NT2/D1 (cell line): ENCODE data around the gene ANKRD12.
"Not testable (repeated sequence)": the region's sequence is repeated elsewhere in the genome, so short reads cannot be mapped to it uniquely, and the experiment has no call there.

Experiments
- DNase-seq: peaks from one replicate; pipeline ENCODE4 v3.0.0-alpha.2; 2011; ENCODE audit warnings: low read depth, low spot score
- H3K27me3 ChIP-seq: 2 replicates; pipeline ENCODE4 v1.6.0; 2011; ENCODE audit warnings: mild to moderate bottlenecking; ENCODE audit not compliant: insufficient read length, insufficient read depth
- H3K36me3 ChIP-seq: 2 replicates; pipeline ENCODE4 v1.6.1; 2011; ENCODE audit warnings: mild to moderate bottlenecking, low read length, mixed read lengths; ENCODE audit not compliant: insufficient read depth, insufficient read length
- H3K4me1 ChIP-seq: 2 replicates; pipeline ENCODE4 v1.5.1; 2011; ENCODE audit not compliant: insufficient read depth, insufficient read length
- H3K4me3 ChIP-seq: 2 replicates; pipeline ENCODE4 v1.5.1; 2011; ENCODE audit warnings: low read depth; ENCODE audit not compliant: insufficient read length
- H3K9ac ChIP-seq: 2 replicates; pipeline ENCODE4 v1.6.0; 2011; ENCODE audit warnings: low read depth; ENCODE audit not compliant: insufficient read length
- H3K9me3 ChIP-seq: 2 replicates; pipeline ENCODE4 v1.5.1; 2011; ENCODE audit warnings: mild to moderate bottlenecking, low read length; ENCODE audit not compliant: insufficient read depth
- SUZ12 ChIP-seq: IDR thresholded peaks from 2 replicates; pipeline ENCODE4 v1.6.1; 2011; ENCODE audit not compliant: insufficient read length, insufficient read depth; ENCODE audit errors: extremely low read depth
- YY1 ChIP-seq: IDR thresholded peaks from 2 replicates; pipeline ENCODE4 v1.6.1; 2011; ENCODE audit not compliant: insufficient read length, insufficient read depth
- ZNF274 ChIP-seq: IDR thresholded peaks from 2 replicates; pipeline ENCODE4 v1.6.1; 2011; ENCODE audit warnings: mild to moderate bottlenecking, low read depth, low read length

Gene ANKRD12

DNA sequence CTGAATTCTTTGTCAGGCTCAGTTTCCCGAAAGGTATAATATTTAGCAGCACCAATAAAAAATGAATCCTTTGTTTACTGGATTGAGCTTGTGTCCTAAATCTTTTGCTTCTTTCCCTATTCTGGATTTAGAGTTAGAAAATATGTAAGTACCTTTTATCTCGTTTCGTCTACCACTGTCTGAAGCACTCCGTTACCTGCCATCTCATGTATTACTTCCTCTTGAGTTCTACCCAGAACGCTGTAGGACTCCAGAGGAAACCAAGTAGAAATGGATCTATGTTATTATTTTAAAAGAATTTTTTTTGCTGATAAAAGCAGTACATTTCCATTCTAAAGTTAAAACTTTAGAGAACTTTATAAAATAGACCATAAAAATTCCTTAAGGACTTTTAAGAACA lies 13.5 kb downstream of the ANKRD12 start:
- TF ChIP-seq ZNF274 = no peak
- TF ChIP-seq SUZ12 = no peak
- Histone ChIP-seq H3K9me3 (no peaks in the 10 kb centered on the region), H3K36me3 (no peaks in the 10 kb centered on the region), H3K4me1 (no peaks in the 10 kb centered on the region), H3K27me3 (no peaks in the 10 kb centered on the region), H3K4me3 (no peak overlapping the region), H3K9ac (no peak overlapping the region)
- no peak for DNase-seq

DNA sequence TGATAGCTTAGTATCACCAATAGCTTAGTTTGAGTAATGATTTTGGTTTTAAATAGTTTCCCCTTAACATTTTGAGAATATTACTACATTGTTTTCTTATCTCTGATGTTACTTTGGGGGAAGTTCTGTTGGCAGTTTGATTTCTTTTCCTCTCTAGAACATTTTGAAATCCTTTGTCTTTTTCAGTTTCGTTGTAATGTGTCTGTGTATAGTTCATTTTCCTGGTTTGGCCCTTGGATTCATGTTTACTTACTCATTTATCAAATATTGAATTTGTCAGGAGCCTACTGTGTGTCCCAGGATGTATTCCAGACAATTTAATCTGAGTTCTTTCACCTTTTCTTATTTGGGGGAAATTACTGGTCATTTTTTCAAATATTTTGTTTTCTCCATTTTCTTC lies 16.7 kb downstream of the ANKRD12 start:
- Histone ChIP-seq H3K4me3 (no peak overlapping the region), H3K4me1 (no peaks in the 10 kb centered on the region), H3K9ac (no peak overlapping the region), H3K9me3 (no peaks in the 10 kb centered on the region), H3K27me3 (no peaks in the 10 kb centered on the region), H3K36me3 (no peaks in the 10 kb centered on the region)
- TF ChIP-seq SUZ12 (no peak), ZNF274 (no peak), YY1 (no peak)
- no peak for DNase-seq

DNA sequence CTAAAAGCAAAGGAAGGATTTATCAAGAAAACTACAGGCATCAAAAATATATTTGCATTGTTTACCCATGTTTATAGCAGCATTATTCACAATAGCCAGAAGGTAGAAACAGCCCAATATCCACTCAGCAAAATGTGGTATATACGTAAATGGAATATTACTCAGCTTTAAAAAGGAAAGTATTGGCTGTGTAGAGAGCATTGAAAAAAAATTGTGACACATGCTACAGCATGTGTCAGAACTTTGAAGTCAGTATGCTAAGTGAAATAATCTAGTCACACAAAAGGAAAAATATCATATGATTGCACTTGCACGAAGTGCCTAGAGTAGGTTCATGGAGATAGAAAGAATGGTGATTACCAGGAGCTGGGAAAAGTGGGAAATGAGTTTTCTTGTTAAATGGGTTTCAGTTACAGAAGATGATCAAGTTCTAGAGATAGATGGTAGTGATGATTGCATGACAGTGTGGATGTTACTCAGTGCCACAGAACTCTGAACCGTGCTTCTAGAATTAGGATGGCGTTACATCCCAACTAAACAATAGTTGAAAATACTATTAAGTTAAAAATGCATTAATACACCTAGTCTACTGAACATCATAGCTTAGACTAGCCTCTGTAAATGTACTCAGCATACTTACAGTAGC lies 20.1 kb downstream of the ANKRD12 start:
- TF ChIP-seq SUZ12 (no peak), ZNF274 (no peak)
- H3K27me3 ChIP-seq = no peaks in the 10 kb centered on the region
- H3K4me1 ChIP-seq = no peaks in the 10 kb centered on the region
- no peak overlapping the region for H3K4me3 ChIP-seq
- no peak overlapping the region for H3K9ac ChIP-seq
- H3K9me3 ChIP-seq = no peaks in the 10 kb centered on the region
- DNase-seq = no peak
- H3K36me3 ChIP-seq = no peaks in the 10 kb centered on the region

DNA sequence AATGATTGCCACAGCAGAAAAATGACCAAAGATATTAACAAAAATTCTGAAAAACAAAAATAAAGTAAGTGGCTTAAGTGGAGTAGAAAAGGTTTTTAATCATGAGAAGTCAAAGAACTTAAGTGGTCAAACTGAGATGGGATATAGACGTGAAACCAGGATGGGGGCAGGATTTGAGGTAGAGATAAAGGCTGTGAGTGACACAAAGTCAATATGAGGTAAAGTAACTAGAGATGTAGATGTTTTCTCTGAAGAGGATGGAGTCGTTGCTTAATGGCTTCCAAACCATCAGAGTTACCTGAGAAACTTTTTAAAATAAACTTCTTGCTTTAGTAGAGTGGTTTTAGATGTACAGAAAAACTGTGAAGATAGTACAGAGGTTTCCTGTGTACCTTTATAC lies 21.2 kb downstream of the ANKRD12 start:
- Histone ChIP-seq H3K4me1 (no peaks in the 10 kb centered on the region), H3K36me3 (no peaks in the 10 kb centered on the region), H3K27me3 (no peaks in the 10 kb centered on the region), H3K4me3 (no peak overlapping the region), H3K9me3 (no peaks in the 10 kb centered on the region), H3K9ac (no peak overlapping the region)
- no peak for DNase-seq
- TF ChIP-seq ZNF274 (no peak), SUZ12 (no peak), YY1 (no peak)

DNA sequence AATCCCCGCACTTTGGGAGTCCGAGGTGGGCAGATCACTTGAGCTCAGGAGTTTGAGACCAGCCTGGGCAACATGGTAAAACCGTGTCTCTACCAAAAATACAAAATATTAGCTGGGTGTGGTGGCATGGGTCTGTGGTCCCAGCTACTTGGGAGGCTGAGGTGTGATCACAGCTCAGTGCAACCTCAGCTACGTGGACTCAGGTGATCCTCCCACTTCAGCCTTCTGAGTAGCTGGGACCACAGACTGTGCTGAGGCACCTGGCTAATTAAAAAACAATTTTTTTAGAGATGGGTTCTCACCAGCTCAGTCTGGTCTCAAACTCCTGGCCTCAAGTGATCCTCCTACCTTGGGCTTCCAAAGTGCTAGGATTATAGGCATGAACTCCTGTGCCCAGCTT lies 23.4 kb downstream of the ANKRD12 start:
- Histone ChIP-seq H3K27me3 (no peaks in the 10 kb centered on the region), H3K9me3 (peaks cover 10% of the 10 kb centered on the region; the same call in 1 of the 2 replicates), H3K36me3 (no peaks in the 10 kb centered on the region), H3K9ac (no peak overlapping the region), H3K4me1 (no peaks in the 10 kb centered on the region), H3K4me3 (no peak overlapping the region)
- TF ChIP-seq ZNF274 = no peak
- no peak for DNase-seq

DNA sequence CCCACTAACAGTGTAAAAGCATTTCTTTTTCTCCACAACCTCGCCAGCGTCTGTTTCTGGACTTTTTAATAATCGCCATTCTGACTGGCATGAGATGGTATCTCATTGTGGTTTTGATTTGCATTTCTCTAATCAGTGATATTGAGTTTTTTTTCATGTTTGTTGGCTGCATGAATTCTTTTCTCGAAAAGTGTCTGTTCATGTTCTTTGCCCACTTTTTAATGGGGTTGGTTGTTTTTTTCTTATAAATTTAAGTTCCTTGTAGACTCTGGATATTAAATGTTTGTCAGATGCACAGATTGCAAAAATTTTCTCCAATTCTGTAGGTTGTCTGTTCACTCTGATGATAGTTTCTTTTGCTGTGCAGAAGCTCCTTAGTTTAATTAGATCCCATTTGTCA lies 26.1 kb downstream of the ANKRD12 start:
- not testable (repeated sequence) for H3K9ac ChIP-seq, H3K4me3 ChIP-seq, DNase-seq, H3K4me1 ChIP-seq, H3K27me3 ChIP-seq, H3K36me3 ChIP-seq
- peaks cover 10% of the 10 kb centered on the region; the same call in 1 of the 2 replicates for H3K9me3 ChIP-seq

DNA sequence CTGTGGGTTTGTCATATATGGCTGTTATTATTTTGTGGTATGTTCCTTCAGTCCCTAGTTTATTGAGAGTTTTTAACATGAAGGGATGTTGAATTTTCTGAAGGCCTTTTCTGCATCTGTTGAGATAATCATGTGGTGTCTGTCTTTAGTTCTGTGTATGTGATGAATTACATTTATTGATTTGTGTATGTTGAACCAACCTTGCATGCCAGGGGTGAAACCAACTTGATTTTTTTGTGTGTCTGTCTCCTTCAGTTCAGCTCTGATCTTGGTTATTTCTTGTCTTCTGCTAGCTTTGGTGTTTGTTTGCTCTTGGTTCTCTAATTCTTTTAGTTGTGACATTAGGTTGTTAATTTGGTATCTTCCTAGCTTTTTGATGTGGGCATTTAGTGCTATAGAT lies 27.6 kb downstream of the ANKRD12 start:
- peaks cover 10% of the 10 kb centered on the region; the same call in 1 of the 2 replicates for H3K9me3 ChIP-seq
- not testable (repeated sequence) for H3K36me3 ChIP-seq, H3K4me1 ChIP-seq, DNase-seq, H3K9ac ChIP-seq, H3K27me3 ChIP-seq, H3K4me3 ChIP-seq

DNA sequence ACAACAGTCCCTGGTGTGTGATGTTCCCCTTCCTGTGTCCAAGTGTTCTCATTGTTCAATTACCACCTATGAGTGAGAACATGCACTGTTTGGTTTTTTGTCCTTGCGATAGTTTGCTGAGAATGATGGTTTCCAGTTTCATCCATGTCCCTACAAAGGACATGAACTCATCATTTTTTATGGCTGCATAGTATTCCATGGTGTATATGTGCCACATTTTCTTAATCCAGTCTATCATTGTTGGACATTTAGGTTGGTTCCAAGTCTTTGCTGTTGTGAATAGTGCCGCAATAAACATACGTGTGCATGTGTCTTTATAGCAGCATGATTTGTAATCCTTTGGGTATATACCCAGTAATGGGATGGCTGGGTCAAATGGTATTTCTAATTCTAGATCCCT lies 29.3 kb downstream of the ANKRD12 start:
- H3K4me1 ChIP-seq, H3K36me3 ChIP-seq, H3K4me3 ChIP-seq, DNase-seq, H3K27me3 ChIP-seq, H3K9ac ChIP-seq: not testable (repeated sequence)
- peaks cover 10% of the 10 kb centered on the region; the same call in 1 of the 2 replicates for H3K9me3 ChIP-seq

DNA sequence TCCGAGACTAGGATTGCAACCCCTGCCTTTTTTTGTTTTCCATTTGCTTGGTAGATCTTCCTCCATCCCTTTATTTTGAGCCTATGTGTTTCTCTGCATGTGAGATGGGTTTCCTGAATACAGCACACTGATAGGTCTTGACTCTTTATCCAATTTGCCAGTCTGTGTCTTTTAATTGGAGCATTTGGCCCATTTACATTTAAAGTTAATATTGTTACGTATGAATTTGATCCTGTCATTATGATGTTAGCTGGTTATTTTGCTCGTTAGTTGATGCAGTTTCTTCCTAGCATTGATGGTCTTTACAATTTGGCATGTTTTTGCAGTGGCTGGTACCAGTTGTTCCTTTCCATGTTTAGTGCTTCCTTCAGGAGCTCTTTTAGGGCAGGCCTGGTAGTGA lies 32.9 kb downstream of the ANKRD12 start:
- not testable (repeated sequence) for H3K4me1 ChIP-seq, H3K4me3 ChIP-seq, H3K27me3 ChIP-seq

DNA sequence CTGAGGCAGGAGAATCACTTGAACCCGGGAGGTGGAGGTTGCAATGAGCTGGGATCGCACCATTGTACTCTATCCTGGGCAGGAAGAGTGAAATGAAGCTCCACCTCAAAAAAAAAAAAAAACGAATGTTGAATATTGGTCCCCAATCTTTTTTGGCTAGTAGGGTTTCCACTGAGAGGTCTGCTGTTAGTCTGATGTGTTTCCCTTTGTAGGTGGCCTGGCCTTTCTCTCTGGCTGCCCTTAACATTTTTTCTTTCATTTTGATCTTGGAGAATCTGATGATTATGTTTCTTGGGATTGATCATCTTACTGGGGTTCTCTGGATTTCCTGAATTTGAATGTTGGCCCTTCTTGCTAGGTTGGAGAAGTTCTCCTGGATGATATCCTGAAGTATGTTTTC lies 35.3 kb downstream of the ANKRD12 start:
- not testable (repeated sequence) for H3K27me3 ChIP-seq, H3K36me3 ChIP-seq, DNase-seq, H3K9ac ChIP-seq, H3K4me3 ChIP-seq, H3K9me3 ChIP-seq, H3K4me1 ChIP-seq

More for the DNA sequence above, 32.9 kb downstream of the ANKRD12 start:
- not testable (repeated sequence) for DNase-seq, H3K9me3 ChIP-seq, H3K9ac ChIP-seq, H3K36me3 ChIP-seq
